GM12872 (cell line): ENCODE measurements around the gene GUCY1A2.

Source experiments
- CTCF ChIP-seq: IDR thresholded peaks from 3 replicates; pipeline ENCODE4 v1.5.1; 2011; ENCODE audit warnings: low read depth, mild to moderate bottlenecking, low read length, moderate library complexity; ENCODE audit not compliant: insufficient read depth

Gene GUCY1A2

GRCh38 chr11:106983991-106984390 lies 34.3 kb downstream of the GUCY1A2 start:
- TF ChIP-seq CTCF: no peak

- TF ChIP-seq CTCF: no peak
Observed at GRCh38 chr11:106983261-106983660, 35.0 kb downstream of the GUCY1A2 start.

GRCh38 chr11:106974831-106975230 lies 43.4 kb downstream of the GUCY1A2 start:
- no peak for TF ChIP-seq CTCF

GRCh38 chr11:106971864-106972263 lies 46.4 kb downstream of the GUCY1A2 start:
- no peak for TF ChIP-seq CTCF

GRCh38 chr11:106969644-106970355 lies 48.5 kb downstream of the GUCY1A2 start:
- no peak for TF ChIP-seq CTCF

GRCh38 chr11:106962995-106963394 lies 55.3 kb downstream of the GUCY1A2 start:
- no peak for TF ChIP-seq CTCF

GRCh38 chr11:106961518-106961917 lies 56.8 kb downstream of the GUCY1A2 start:
- no peak for TF ChIP-seq CTCF
